HepG2 (cell line): ENCODE results near the gene ARSJ. TPM values are rescaled to one million over a fixed set of nuclear protein-coding genes. Genes with fewer than 3 reads are reported as not detected.

Source experiments
- ATAC-seq: fragments of 200-7000 bp; cut with Tn5 transposase; 3 replicates; pipeline ENCODE4 v1.9.1; 2020; ENCODE audit warnings: mild to moderate bottlenecking, moderate library complexity
- BruUV-seq: library from RNA; stranded (reverse); fragments of 400-500 nt; replicated peaks from 2 replicates; lab custom pipeline; 2021; lab: Mats Ljungman, UMichigan
- CTCF ChIA-PET: fragments of 300-600 bp; formaldehyde crosslinking; extraction: SDS; loops from one replicate; lab custom pipeline; 2021; ENCODE audit warnings: low total read pairs, inconsistent platforms, low intra/inter-chr PET ratio; lab: Yijun Ruan, JAX
- POLR2A ChIA-PET: fragments of 350-600 bp; sonication (Branson Sonifier 250); formaldehyde crosslinking; loops from one replicate; lab custom pipeline; 2020; ENCODE audit warnings: antibody characterized with exemption, inconsistent platforms; lab: Yijun Ruan, JAX
- DNase-seq: peaks from one replicate; pipeline ENCODE4 v3.0.0-alpha.2; 2015; ENCODE audit warnings: low spot score
- FAIRE-seq: peaks from 3 replicates; lab custom pipeline; 2011; peaks lifted over from hg19 to GRCh38; lab: Jason Lieb, UNC
- H2AFZ ChIP-seq: one replicate; pipeline ENCODE4 v1.6.1; 2011; ENCODE audit warnings: low read length, inconsistent platforms
- H3K27ac ChIP-seq: fragments of 300-600 bp; 3 replicates; pipeline ENCODE4 v1.8.0; 2011; ENCODE audit warnings: mixed run types, mild to moderate bottlenecking, mixed read lengths, low read length, inconsistent platforms; ENCODE audit not compliant: insufficient read depth; ENCODE audit errors: extremely low read length
- H3K27me3 ChIP-seq, 2 experiments: fragments of 200-600 bp in 1 of 2; 2 replicates in 1 of 2; 3 replicates in 1 of 2; pipeline versions ENCODE4 v1.6.0 to v1.8.0; 2011; ENCODE audit warnings: low read length in 2 of 2, mild to moderate bottlenecking in 2 of 2, moderate library complexity in 2 of 2, inconsistent platforms in 1 of 2; ENCODE audit not compliant: insufficient read depth in 2 of 2, control insufficient read depth in 1 of 2
- H3K36me3 ChIP-seq, 2 experiments: fragments of 200-600 bp in 1 of 2; replicated peaks in 1 of 2; 2 replicates in 1 of 2; 3 replicates in 1 of 2; pipeline versions ENCODE4 v1.5.1 to v1.8.0; 2011; ENCODE audit warnings: low read length in 2 of 2, inconsistent platforms in 1 of 2; ENCODE audit not compliant: insufficient read depth in 2 of 2, control insufficient read depth in 1 of 2
- H3K4me1 ChIP-seq: 2 replicates; pipeline ENCODE4 v1.5.1; 2012; ENCODE audit warnings: low read length, inconsistent platforms; ENCODE audit not compliant: insufficient read depth
- H3K4me2 ChIP-seq: 2 replicates; pipeline ENCODE4 v1.6.0; 2011; ENCODE audit warnings: low read depth, low read length, inconsistent platforms
- H3K4me3 ChIP-seq, 3 experiments: fragments of 200-600 bp in 1 of 3; sonication (generic), shearing (Covaris generic) in 1 of 3; replicated peaks in 1 of 3; 2 replicates each; pipeline ENCODE4 v1.5.1; 2011 to 2016; ENCODE audit warnings: low read length in 3 of 3, inconsistent platforms in 2 of 3, low read depth in 2 of 3, mild to moderate bottlenecking in 2 of 3, control low read depth in 1 of 3, mixed read lengths in 1 of 3; ENCODE audit not compliant: insufficient read depth in 1 of 3
- H3K79me2 ChIP-seq: one replicate; pipeline ENCODE4 v1.6.1; 2011; ENCODE audit warnings: low read length, inconsistent platforms; ENCODE audit not compliant: insufficient read depth
- H3K9ac ChIP-seq: 2 replicates; pipeline ENCODE4 v1.6.0; 2011; ENCODE audit warnings: mild to moderate bottlenecking, low read depth, low read length, inconsistent platforms; ENCODE audit not compliant: insufficient read depth
- H3K9me3 ChIP-seq: 2 replicates; pipeline ENCODE4 v1.5.1; 2012; ENCODE audit warnings: mild to moderate bottlenecking, low read length
- H4K20me1 ChIP-seq: 2 replicates; pipeline ENCODE4 v1.6.0; 2011; ENCODE audit warnings: inconsistent platforms, mild to moderate bottlenecking, low read length, moderate library complexity; ENCODE audit not compliant: insufficient read depth
- ATF2 ChIP-seq: sonication (generic); formaldehyde crosslinking; IDR thresholded peaks from 2 replicates; pipeline ENCODE4 v1.4.0; 2020; ENCODE audit warnings: missing genetic modification reagents
- CBX2 ChIP-seq, 2 experiments: fragments of 200-600 bp in 1 of 2; sonication (generic); formaldehyde crosslinking in 1 of 2; IDR thresholded peaks; 2 replicates each; pipeline versions ENCODE4 v1.7.0 to v1.8.1; 2018 to 2022; ENCODE audit warnings: low read depth in 2 of 2, low read length in 1 of 2, mild to moderate bottlenecking in 1 of 2, missing genetic modification reagents in 1 of 2
- CREB1 ChIP-seq, 2 experiments: fragments of 450-650 bp in 1 of 2; IDR thresholded peaks; 2 replicates each; pipeline ENCODE4 v1.6.1; 2016 to 2017; ENCODE audit warnings: control low read depth in 1 of 2, mild to moderate bottlenecking in 1 of 2, missing compliant biosample characterization in 1 of 2, missing genetic modification characterization in 1 of 2
- FOXJ3 ChIP-seq: sonication (generic); formaldehyde crosslinking; IDR thresholded peaks from 2 replicates; pipeline ENCODE4 v1.4.0; 2020; ENCODE audit warnings: missing genetic modification reagents, mild to moderate bottlenecking, borderline replicate concordance
- HMG20B ChIP-seq: conservative IDR thresholded peaks from 2 replicates; pipeline ENCODE4 v1.6.1; 2016; ENCODE audit warnings: missing genetic modification reagents, missing compliant biosample characterization
- MAFK ChIP-seq, 2 experiments: IDR thresholded peaks in 1 of 2; conservative IDR thresholded peaks in 1 of 2; 2 replicates each; pipeline ENCODE4 v1.6.1; 2011; ENCODE audit warnings: improper control_type of control experiment in 2 of 2, low read length in 2 of 2
- MED13 ChIP-seq: sonication (generic); formaldehyde crosslinking; IDR thresholded peaks from 2 replicates; pipeline ENCODE4 v1.5.0; 2020; ENCODE audit warnings: missing genetic modification reagents
- MXD1 ChIP-seq: sonication (generic); formaldehyde crosslinking; IDR thresholded peaks from 2 replicates; pipeline ENCODE4 v1.4.0; 2020; ENCODE audit warnings: mild to moderate bottlenecking, missing genetic modification reagents
- POGK ChIP-seq: sonication (generic); formaldehyde crosslinking; conservative IDR thresholded peaks from 2 replicates; pipeline ENCODE4 v1.8.0; 2022; ENCODE audit warnings: mild to moderate bottlenecking, moderate library complexity, missing genetic modification reagents
- SMARCE1 ChIP-seq: fragments of 450-650 bp; IDR thresholded peaks from 2 replicates; pipeline ENCODE4 v1.6.1; 2017; ENCODE audit warnings: borderline replicate concordance
- TSC22D2 ChIP-seq: sonication (generic); formaldehyde crosslinking; IDR thresholded peaks from 2 replicates; pipeline ENCODE4 v1.5.1; 2020; ENCODE audit warnings: missing genetic modification reagents, mild to moderate bottlenecking, borderline replicate concordance
- ZBTB1 ChIP-seq: sonication (generic); formaldehyde crosslinking; IDR thresholded peaks from 2 replicates; pipeline ENCODE4 v1.4.0; 2020; ENCODE audit warnings: missing genetic modification reagents, borderline replicate concordance
- ZSCAN31 ChIP-seq: sonication (generic); formaldehyde crosslinking; IDR thresholded peaks from 2 replicates; pipeline ENCODE4 v1.5.0; 2020; ENCODE audit warnings: low read depth, mild to moderate bottlenecking, missing genetic modification reagents
- WGBS: methylation state at CpG from one replicate; pipeline ENCODE4 v1.1.6; 2017; ENCODE audit warnings: low lambda C conversion rate; 5-methylcytosine and 5-hydroxymethylcytosine counted together
- in situ Hi-C: cut with HindIII; loops from 2 replicates; pipeline ENCODE4 v1.10.0; 2017; ENCODE audit warnings: low pct_unique_long_range_greater_than_20kb; ENCODE audit not compliant: extremely low pct_ligation_motif_present
- intact Hi-C: fragments of 100-400 bp; cut with micrococcal nuclease; formaldehyde crosslinking; loops from one replicate; pipeline ENCODE4 v1.10.0; 2022; ENCODE audit not compliant: unreplicated experiment
- polyA plus RNA-seq, 8 experiments: library from polyadenylated mRNA; depleted of rRNA in 3 of 8; stranded (reverse) in 7 of 8; unstranded in 1 of 8; fragments of >200 nt; fragmentation: Illumina TruSeq in 4 of 8; extraction: Trizol in 4 of 8; gene quantifications; 2 replicates each; pipeline versions ENCODE4 v1.2.1 to v1.2.3, GENCODE V29; 2011 to 2016; ENCODE audit warnings: low read depth in 4 of 8, missing spikeins in 1 of 8, mixed read lengths in 1 of 8; ENCODE audit not compliant: insufficient read depth in 1 of 8
- total RNA-seq, 5 experiments: library from RNA; depleted of rRNA; stranded (reverse); fragments of >200 nt; fragmentation: Illumina TruSeq; extraction: Trizol; gene quantifications; 2 replicates each; pipeline ENCODE4 v1.2.3, GENCODE V29; 2016; ENCODE audit warnings: low read depth in 1 of 5

Gene ARSJ
- total and polyA plus RNA-seq, 2 of the 13 experiments (the other 11 are each of a cell fraction or from before 2014, with no cell fraction given), result not detected

GRCh38 chr4:113872426-113873260 lies 106.8 kb downstream of the ARSJ start:
- FAIRE-seq, result no peak
- in situ Hi-C loops (no loop called here), intact Hi-C loops (no loop called here)
- Histone ChIP-seq H3K27me3 (no peaks in the 10 kb centered on the region; a peak in 1 of 5 replicates), H3K9ac (no peak overlapping the region), H3K4me2 (no peak overlapping the region), H3K36me3 (no peaks in the 10 kb centered on the region), H3K79me2 (no peaks in the 10 kb centered on the region), H3K4me3 (no peak overlapping the region), H2AFZ (no peak overlapping the region), H3K27ac (no peak overlapping the region), H4K20me1 (no peaks in the 10 kb centered on the region), H3K4me1 (no peaks in the 10 kb centered on the region), H3K9me3 (no peaks in the 10 kb centered on the region)
- no TSS peak for BruUV-seq
- TF ChIP-seq ZSCAN31 (CRISPR knock-in tag) (no peak), MXD1 (CRISPR knock-in tag) (no peak), FOXJ3 (CRISPR knock-in tag) (no peak), POGK (no peak)
- no peak for DNase-seq
- ChIA-PET CTCF (no interaction called here), POLR2A (no interaction called here)
- 8% methylated on average over 4 of the region's 5 CpGs for WGBS
- no peak for ATAC-seq

GRCh38 chr4:113871080-113871479 lies 108.4 kb downstream of the ARSJ start:
- in situ Hi-C loops, result no loop called here
- H3K4me1 ChIP-seq, result no peaks in the 10 kb centered on the region
- no peak overlapping the region for H3K4me2 ChIP-seq
- H3K9ac ChIP-seq, result no peak overlapping the region
- intact Hi-C loops, result no loop called here
- CTCF ChIA-PET, result no interaction called here
- no peaks in the 10 kb centered on the region; a peak in 1 of 5 replicates for H3K27me3 ChIP-seq
- ATAC-seq (no peak), DNase-seq (no peak), FAIRE-seq (no peak)
- no peaks in the 10 kb centered on the region for H3K79me2 ChIP-seq
- no peak overlapping the region for H2AFZ ChIP-seq
- POLR2A ChIA-PET, result no interaction called here
- H3K36me3 ChIP-seq, result no peaks in the 10 kb centered on the region
- no peak overlapping the region for H3K4me3 ChIP-seq
- BruUV-seq, result no TSS peak
- H4K20me1 ChIP-seq, result no peaks in the 10 kb centered on the region
- no peaks in the 10 kb centered on the region for H3K9me3 ChIP-seq
- 0% methylated on average over 1 of the region's 1 CpG for WGBS
- no peak overlapping the region for H3K27ac ChIP-seq
- no peak for TF ChIP-seq HMG20B (CRISPR knock-in tag)
- TF ChIP-seq SMARCE1, result no peak
- TF ChIP-seq MED13 (CRISPR knock-in tag), result no peak
- TF ChIP-seq ATF2 (CRISPR knock-in tag), result no peak
- no peak for TF ChIP-seq ZBTB1 (CRISPR knock-in tag)
- TF ChIP-seq MAFK (conservative IDR thresholded peaks at IDR 0.05 in 1 of 2, IDR thresholded peaks at IDR 0.05 in 1 of 2; ENCODE audit: low read length in 2 of 2), result no peak
- no peak for TF ChIP-seq TSC22D2 (CRISPR knock-in tag)
- no peak for TF ChIP-seq CREB1 (IDR thresholded peaks at IDR 0.05)
- TF ChIP-seq CREB1 (CRISPR knock-in tag; IDR thresholded peaks at IDR 0.05), result no peak
- no peak for TF ChIP-seq CBX2 (IDR thresholded peaks at IDR 0.05; ENCODE audit: low read depth, low read length)
- TF ChIP-seq CBX2 (CRISPR knock-in tag; IDR thresholded peaks at IDR 0.05; ENCODE audit: low read depth), result no peak
